Activated CD8-positive, alpha-beta memory T cell treated with anti-CD3 and anti-CD28 coated beads for 36 hours (primary cell): ENCODE results near the gene KRTAP17-1. TPM values are rescaled to one million over a fixed set of nuclear protein-coding genes. Genes with fewer than 3 reads are reported as not detected.
"Not testable (repeated sequence)": the region's sequence is repeated elsewhere in the genome, so short reads cannot be mapped to it uniquely, and the experiment has no call there.

Source experiments
- CTCF ChIA-PET: fragments of 350-600 bp; sonication (Branson Sonifier 250); formaldehyde crosslinking; loops from one replicate; lab custom pipeline; 2021; ENCODE audit warnings: antibody characterized with exemption; lab: Charles Lee
- POLR2A ChIA-PET: fragments of 350-600 bp; sonication (Branson Sonifier 250); formaldehyde crosslinking; loops from one replicate; lab custom pipeline; 2021; ENCODE audit warnings: antibody characterized with exemption; lab: Charles Lee
- total RNA-seq, 2 experiments: library from RNA; stranded (reverse); gene quantifications; one replicate each; pipeline ENCODE4 v1.2.3, GENCODE V29; 2021

KRTAP17-1 gene
- total RNA-seq, 2 experiments from 2014 or later: not detected

- POLR2A ChIA-PET: no interaction called here
- CTCF ChIA-PET: no interaction called here
These were observed 420 bp upstream of the KRTAP17-1 start for GRCh38 chr17:41315814-41316445.

DNA sequence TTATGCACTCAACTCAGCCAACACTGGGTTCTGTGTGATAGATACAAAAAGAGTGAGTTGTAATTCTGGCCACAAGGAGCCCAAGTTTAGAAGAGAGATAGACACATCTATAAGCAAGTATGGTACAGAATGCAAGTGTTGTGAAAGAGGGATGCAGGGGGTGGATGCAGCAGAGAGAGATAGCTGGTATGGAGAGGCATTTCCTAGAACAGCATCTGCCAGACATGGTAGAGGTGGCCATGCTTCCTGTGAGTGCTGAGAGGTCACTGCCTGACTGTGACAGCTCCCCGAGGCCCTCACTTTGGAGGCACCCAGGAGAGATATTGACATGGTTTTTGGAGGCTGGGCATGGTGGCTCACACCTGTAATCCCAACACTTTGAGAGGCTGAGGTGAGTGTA, 4.4 kb downstream of the KRTAP17-1 start:
- POLR2A ChIA-PET: no interaction called here
- CTCF ChIA-PET: no interaction called here

DNA sequence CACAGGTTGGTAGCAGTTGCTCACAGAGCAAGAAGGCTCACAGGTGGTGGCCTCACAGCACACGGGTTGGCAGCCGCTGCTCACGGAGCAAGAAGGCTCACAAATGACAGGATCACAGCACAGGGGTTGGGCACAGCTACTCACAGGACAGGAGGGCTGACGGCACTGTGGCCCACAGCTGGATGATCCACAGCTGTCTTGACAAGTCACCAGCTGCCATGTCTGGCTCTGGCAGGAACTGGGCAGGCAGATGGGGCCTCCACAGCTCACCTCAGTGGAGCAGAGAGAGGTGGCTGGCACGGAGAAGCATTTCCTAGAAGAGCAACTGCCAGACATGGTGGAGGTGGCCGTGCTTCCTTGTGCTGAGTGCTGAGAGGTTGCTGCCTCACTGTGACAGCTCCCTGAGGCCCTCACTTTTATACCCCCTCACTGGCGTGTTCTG, 6.6 kb downstream of the KRTAP17-1 start, which contains the start of gene KRTAP16-1:
TSS of gene KRTAP16-1 (minus strand) at position 392 of the 442 bp plus-strand sequence. CDS start at position 336, 56 bp downstream.
- CTCF ChIA-PET: interaction anchor here (1.4 to 1.5 kb wide), 2 partner anchors 14 to 95 kb away, joined by 3 to 4 read pairs; no protein-coding TSS in a partner anchor
- POLR2A ChIA-PET: no interaction called here

DNA sequence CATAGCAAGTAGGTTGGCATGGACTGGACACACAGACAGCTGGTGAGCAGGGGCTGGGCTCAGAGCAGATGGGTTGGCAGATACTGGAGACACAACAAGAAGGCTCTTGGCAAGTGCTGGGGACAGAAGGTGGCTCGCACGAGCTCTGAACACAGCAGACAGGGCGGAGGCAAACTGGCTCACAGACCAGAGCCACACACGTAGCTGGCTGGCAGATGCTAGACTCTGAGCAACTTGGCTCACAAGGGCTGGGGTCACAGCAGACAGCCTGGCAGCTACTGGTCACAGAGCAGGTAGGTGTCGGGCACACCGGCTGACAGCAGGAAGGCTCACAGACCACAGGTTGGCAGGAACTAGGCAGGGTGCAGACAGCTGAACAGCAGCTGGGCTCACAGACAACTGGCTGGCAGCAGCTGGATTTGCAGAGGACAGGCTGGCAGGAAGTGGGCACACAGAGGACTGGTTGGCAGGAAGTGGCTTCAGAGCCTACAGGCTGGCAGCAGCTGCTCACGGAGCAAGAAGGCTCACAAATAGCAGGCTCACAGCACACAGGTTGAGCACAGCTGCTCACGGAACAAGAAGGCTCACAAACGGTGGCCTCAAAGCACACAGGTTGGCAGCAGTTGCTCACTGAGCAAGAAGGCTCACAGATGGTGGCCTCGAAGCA, 7.1 kb downstream of the KRTAP17-1 start:
- POLR2A ChIA-PET: no interaction called here
- CTCF ChIA-PET: interaction anchor here (1.4 to 1.5 kb wide), 2 partner anchors 14 to 95 kb away, joined by 3 to 4 read pairs; no protein-coding TSS in a partner anchor

DNA sequence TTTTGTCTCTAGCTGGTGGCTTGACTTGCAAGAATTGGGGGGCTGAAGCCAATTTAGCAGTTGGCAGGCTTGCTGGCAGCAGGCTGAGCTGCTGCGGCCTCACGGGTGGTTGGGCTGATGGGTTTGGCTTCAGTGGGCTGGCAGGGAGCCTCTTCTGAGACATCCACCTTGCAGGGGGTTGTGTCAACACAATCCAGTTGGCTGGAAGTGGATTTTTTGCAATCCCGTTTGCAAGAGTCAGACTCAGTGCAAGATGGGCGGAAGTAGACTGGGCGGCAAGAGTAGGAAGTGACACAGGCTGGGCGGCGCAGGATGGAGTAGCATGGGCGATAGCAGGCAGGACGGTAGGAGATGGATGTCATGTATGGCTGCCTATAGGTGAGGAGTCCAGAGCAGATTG, 7.9 kb downstream of the KRTAP17-1 start:
- ChIA-PET CTCF (interaction anchor here (1.5 kb wide), 1 partner anchor 15 kb away, joined by 4 read pairs; no protein-coding TSS in a partner anchor), POLR2A (no interaction called here)

GRCh38 chr17:41304091-41304490, 11.4 kb downstream of the KRTAP17-1 start:
- CTCF ChIA-PET: interaction anchor here (1.0 kb wide), 1 partner anchor 18 kb away, joined by 4 read pairs; no protein-coding TSS in a partner anchor
- POLR2A ChIA-PET: no interaction called here

- CTCF ChIA-PET: no interaction called here
These were observed 12.5 kb downstream of the KRTAP17-1 start for GRCh38 chr17:41302981-41303380.

DNA sequence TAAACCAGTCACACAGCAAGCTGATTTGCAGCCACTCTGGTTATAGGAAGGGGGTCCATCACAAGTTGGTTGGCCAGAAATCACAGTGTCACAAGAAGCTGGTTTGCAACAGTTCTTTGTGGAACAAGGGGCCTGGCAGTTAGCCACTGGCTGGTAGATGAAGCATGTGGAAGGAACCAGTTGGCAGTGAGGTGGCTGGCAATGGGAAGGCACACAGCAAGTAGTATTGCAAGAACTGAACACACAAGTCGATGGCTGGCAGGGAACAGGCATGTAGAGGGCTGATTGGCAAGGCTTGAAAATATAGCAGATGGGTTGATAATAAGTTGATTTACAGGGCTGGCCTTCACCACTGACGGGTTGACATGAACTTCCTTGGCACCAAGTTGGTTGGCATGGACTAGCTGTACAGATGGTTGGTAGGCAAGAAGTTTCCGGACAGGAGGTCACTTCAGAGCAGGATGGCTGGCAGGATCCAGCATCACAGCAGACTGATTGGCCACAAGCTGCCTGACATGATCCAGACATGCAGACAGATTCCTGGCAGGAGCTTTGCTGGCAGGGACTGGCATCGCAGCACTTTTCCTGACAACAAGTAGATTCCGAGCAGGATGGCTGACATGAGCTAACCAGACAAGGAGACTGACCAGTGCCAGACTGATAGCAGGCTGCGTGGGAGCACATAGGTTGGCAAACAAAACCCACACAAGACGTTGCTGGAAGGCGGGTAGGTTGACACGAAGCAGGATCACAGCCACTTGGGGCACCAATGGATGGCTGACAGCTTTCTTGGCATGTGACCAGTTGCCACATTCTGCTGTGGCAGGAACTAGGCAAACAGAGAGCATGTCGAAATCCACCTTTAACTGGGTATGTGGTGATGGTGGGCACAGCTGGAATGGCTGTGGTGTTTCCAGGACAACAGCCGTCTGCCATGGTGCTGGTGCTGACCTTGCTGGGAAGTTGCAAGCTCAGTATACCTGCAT, 13.3 kb downstream of the KRTAP17-1 start, which contains the start of gene KRTAP29-1:
TSS of gene KRTAP29-1 (minus strand) at position 936 of the 986 bp plus-strand sequence. CDS start at position 936, 0 bp downstream.
- POLR2A ChIA-PET: no interaction called here

More at GRCh38 chr17:41302981-41303380, 12.5 kb downstream of the KRTAP17-1 start:
- POLR2A ChIA-PET: no interaction called here

GRCh38 chr17:41301204-41301790, 14.2 kb downstream of the KRTAP17-1 start:
- ChIA-PET POLR2A (interaction anchor here (0.6 kb wide), 1 partner anchor 48 kb away, joined by 3 read pairs; no protein-coding TSS in a partner anchor), CTCF (interaction anchor here (2.1 kb wide), 1 partner anchor 21 kb away, joined by 4 read pairs; no protein-coding TSS in a partner anchor)

More for the DNA sequence above, 13.3 kb downstream of the KRTAP17-1 start, which contains the start of gene KRTAP29-1:
- CTCF ChIA-PET: interaction anchor here (2.1 kb wide), 1 partner anchor 20 kb away, joined by 4 read pairs; no protein-coding TSS in a partner anchor

DNA sequence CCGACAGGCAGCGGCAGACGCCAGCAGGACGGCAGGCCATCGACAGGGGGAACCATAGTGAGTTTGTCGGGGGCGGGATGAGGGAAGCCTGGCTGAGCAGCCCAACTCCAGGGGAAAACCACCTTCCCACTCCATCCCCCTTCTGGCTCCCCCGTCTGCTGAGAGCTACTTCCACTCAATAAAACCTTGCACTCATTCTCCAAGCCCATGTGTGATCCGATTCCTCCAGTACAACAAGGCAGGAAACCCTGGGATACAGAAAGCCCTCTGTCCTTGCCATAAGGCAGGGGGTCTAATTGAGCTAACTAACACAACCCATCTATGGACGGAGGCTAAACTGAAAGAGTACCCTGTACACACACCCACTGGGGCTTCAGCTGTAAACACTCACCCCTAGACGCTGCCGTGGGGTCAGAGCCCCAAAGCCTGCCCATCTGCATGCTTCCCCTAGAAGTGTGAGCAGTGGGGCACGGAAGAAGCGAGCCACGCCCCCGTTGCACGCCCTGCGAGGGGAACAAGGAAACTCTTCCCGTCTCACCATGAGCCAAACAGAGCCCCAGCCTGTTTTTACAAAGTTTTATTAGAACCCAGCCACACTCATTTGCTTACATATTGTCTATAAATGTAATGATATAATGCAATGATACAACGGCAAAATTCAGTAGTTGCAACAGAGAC, 16.9 kb downstream of the KRTAP17-1 start:
- ChIA-PET POLR2A (no interaction called here), CTCF (no interaction called here)

DNA sequence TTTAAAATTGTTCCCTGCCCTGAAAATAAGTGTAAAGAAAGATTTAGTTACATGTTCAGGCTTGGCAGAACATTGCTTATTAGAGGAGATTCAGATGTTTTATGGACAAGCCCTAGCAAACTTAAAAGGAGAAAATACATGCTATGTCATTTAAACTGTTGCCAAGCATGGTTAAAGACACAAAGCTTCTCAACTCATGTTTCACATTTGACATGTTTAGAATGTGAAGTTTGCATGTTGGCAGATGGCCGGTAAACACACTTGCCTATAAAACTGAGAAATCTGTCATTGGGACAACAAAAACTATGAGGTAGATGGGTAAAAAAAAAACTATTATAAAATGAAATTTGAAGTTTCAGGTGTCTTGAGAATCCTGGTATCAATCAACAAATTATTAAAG, 18.7 kb downstream of the KRTAP17-1 start:
- ChIA-PET CTCF (no interaction called here), POLR2A (no interaction called here)

DNA sequence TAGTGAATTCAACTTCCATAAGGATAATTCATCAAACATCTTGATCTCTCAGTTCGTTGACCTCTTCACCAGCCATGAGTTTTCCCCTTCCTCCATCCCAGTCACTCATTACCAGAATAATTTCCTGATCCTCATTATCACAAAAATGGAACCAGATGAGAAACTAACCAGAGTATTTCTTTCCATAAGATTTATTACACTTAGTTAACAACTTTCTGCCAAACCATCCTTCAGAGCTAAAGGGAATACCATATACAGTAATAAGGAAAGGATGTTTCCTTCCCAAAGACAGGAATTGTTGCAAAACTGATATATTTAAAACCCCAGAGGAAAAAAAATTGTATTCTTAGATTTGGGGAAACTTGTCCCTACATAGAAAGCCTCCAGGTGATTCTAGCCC, 21.5 kb downstream of the KRTAP17-1 start:
- ChIA-PET CTCF (no interaction called here), POLR2A (no interaction called here)

DNA sequence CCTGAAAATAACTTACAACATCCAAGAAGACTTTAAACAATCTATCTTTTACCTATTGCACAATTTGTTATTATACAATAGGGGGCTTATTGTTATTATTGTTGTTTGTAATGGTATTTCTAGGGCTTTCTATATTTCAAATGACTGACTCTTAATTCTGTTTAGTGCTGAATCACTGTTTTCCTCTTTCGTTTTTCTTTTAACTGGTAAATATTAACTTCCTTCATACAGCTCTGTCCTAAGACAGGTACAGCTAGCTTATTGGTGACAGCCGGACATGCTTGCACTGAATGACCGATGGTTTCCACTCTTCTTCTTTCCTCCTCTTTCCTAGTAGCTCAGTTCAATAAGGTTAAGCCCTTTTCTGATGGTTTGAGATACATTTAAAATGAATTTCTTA, 28.5 kb downstream of the KRTAP17-1 start:
- ChIA-PET CTCF (no interaction called here), POLR2A (no interaction called here)

DNA sequence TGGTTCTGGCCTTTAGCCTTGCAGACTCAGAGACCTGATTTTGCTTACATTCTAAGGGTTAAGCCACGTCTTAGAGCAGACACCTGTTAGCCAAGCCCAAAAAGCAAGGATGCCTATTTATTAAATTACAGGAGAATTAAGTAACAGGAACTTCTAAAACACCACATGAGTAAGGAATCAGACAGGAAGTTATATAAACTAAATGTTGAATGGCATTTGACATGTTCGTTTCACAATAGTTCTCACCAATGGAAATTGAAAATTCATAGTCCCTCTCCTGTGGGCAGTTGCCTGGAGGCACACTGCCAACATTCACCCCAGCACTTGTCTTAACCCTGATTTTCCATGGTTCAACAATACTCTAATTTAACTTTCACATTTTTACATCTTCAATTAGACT, 31.0 kb downstream of the KRTAP17-1 start:
- POLR2A ChIA-PET: no interaction called here

GRCh38 chr17:41284043-41284442, 31.5 kb downstream of the KRTAP17-1 start:
- ChIA-PET POLR2A (no interaction called here), CTCF (no interaction called here)

More for the DNA sequence above, 31.0 kb downstream of the KRTAP17-1 start:
- CTCF ChIA-PET: no interaction called here

- ChIA-PET POLR2A (no interaction called here), CTCF (no interaction called here)
These were observed 37.1 kb downstream of the KRTAP17-1 start for GRCh38 chr17:41278176-41278955.

- POLR2A ChIA-PET: not testable (repeated sequence)
- CTCF ChIA-PET: interaction anchor here (0.7 kb wide), 1 partner anchor 221 kb away, joined by 3 read pairs; no protein-coding TSS in a partner anchor
These were observed 39.8 kb downstream of the KRTAP17-1 start, which contains the start of gene KRTAP9-7 for GRCh38 chr17:41275648-41276190. TSS of gene KRTAP9-7 (plus strand) at chr17:41275698. CDS start at chr17:41275698, 0 bp downstream.
